Activated T-cell treated with anti-CD3 and anti-CD28 coated beads, Interleukin-2, amount 50 U/mL, for 1 hour (primary cell): ENCODE results near the gene PSENEN.

ENCODE experiments used
- DNase-seq: peaks from one replicate; pipeline ENCODE4 v3.0.0-alpha.2; 2020

The PSENEN gene

GRCh38 chr19:35736913-35737886 lies 8.3 kb upstream of the PSENEN start:
- DNase-seq = peak; percentile 35

- no peak for DNase-seq
Observed at GRCh38 chr19:35738021-35738886, 7.2 kb upstream of the PSENEN start.

GRCh38 chr19:35738887-35739229 lies 6.6 kb upstream of the PSENEN start:
- DNase-seq = no peak

DNA sequence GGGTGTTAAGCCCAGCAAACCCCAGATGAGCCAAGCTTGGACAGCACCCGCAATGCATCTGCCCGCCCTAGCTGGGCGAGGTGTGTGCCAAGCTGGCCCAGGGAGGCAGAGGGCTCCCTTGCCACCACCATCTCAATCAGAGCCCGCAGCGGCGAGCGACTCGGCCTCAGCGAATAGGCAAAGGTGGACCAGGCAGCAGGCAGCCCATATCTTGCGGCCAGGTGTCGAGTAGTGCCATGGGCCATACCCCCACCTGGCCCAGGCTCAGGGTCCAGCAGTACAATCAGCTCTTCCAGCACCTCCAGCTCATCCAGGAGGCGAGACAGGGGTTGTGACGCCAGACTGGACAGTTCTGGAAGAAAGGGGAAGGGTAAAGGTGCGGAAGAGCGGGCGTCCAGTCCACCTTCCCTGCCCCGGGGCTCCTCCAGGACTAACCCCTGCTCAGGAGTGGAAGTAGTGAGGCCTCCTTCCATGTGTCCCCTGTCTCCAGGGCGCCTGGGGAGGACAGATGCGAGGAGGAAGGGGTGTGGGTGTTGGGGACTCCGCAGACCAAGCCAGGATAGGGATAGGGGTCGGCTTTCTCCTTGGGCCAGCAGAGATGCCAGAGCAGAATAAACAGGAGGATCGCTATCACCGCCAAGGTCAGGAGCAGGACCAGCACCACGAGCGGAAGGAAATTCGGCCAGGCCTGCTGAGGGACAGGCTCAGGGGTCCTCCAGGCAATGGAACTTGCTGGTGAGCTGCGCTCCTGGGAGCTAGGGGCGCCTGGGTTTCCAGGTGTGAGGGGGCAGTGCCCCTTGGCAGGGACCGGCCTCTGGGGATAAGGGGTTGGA lies 6.0 kb upstream of the PSENEN start:
- no peak for DNase-seq

DNA sequence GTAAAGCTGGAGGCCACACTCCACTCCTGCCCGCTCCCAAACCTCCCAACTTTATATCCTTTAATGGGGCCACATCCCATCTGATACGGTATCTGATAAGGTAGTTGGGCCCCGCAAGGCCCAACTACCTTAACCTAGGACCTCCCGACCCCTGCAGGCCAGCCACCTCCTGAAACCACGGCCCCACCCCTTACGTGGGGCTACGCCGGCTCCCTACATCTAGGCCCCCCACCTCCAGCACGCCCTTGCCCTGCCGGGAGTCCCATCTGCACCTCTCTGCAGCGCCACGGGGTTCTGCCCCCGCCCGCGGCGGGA lies 5.4 kb upstream of the PSENEN start:
- no peak for DNase-seq

- peak; percentile 92 for DNase-seq
Observed at GRCh38 chr19:35740423-35741202, 4.8 kb upstream of the PSENEN start.

- DNase-seq = no peak
Observed at GRCh38 chr19:35741203-35741515, 4.3 kb upstream of the PSENEN start.

GRCh38 chr19:35742121-35742724 lies 3.2 kb upstream of the PSENEN start, which contains the start of gene IGFLR1:
Gene IGFLR1, minus strand, starts transcription at chr19:35742452. Its CDS starts 1,272 bp downstream, at chr19:35741180.
- DNase-seq = peak; percentile 60

DNA sequence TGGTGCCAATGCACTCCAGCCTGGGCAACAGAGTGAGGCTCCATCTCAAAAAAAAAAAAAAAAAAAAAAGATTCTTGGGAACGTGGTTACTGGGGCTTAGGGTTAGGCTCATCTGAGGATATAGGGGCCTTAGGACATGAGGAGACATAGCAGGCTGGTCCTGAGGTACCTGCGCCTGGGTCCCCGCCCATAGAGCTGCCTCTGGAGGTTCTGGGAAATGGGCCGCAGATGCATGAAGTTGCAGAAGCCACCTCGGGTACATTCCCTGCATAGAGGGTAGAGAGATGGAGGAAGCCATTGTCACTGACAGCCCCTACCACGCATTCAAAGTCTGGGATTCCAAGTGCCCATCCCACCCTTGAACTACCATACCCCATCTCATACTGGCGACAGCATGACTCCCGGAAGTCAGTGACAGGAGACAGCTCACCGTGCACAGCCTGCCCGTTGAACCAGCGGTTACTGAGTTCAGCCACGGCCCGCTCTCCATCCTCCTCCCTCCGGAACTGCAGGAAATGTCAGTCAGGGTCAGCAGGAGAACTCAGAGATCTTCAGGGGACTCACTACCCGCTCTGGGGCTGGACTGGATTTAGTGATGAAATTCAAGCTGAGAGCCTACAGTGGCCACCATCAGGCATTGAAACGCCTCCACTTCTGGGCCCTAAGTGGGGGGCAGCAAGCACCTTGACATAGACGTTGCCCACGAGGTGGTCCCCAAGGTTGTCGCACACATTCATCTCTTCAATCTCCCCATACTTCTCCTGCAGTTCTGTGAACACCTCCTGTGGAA lies 1.6 kb upstream of the PSENEN start:
- no peak for DNase-seq

- peak; percentile 92 for DNase-seq
Observed at GRCh38 chr19:35744430-35745327, 772 bp upstream of the PSENEN start.

- no peak for DNase-seq
Observed at GRCh38 chr19:35746087-35746462, 624 bp downstream of the PSENEN start.

DNA sequence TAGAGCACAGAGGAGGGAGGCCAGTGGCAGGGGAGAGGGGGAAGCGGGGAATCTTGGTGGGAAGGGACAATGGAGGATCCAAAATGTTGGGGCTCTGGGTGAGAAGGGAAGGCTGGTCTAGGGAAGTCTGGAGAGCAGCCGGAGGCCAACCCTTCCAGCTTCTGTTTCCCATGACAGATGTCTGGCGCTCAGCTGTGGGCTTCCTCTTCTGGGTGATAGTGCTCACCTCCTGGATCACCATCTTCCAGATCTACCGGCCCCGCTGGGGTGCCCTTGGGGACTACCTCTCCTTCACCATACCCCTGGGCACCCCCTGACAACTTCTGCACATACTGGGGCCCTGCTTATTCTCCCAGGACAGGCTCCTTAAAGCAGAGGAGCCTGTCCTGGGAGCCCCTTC lies 1.1 kb downstream of the PSENEN start:
- DNase-seq = no peak

DNA sequence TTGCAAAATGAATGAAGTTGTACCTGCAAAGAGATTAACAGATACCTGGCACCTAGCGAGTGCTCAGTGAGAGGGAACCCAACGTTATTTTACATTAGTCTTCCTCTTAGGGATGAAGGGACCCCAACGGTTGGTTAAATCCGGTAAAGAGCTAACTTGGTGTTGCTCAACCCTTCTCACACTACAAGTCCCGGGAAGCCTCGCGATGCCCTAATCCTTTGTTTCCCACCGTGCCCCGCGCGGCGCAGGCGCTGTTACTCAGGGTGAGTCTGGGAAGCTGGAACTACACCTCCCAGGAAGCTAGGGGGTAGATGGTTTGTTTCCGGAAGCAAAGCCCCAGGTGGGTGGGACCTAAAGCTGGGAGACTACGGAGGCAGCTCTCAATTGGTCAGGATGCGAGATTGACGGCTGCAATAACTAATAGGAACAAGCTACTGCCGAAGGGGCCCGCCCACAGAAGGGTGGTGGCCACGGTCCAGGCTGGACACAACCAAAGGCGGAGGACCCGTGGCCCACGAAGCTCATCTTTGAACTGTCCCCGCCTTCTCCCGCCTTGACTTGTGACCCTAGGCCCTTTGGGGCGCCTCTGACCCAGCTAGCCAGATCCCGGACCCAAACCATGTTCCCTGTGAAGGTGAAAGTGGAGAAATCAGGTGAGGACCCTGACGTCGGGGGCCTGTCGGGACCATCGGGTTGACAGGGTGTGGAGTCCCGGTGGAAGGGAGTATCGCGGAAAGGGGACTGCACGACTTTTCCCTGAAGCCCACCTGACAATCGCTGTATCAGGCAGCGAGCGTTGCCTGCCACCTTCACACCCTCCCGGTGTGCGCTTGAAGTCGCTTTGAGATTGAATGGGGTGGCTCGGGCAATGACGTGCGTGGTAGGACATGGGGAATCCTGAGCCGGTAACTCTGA lies 2.9 kb downstream of the PSENEN start, which contains the start of gene LIN37:
TSS of gene LIN37 (plus strand) at position 471 of the 915 bp plus-strand sequence. CDS start at position 620, 149 bp downstream.
- DNase-seq = peak; percentile 95

- no peak for DNase-seq
Observed at GRCh38 chr19:35750167-35750566, 4.7 kb downstream of the PSENEN start.

DNA sequence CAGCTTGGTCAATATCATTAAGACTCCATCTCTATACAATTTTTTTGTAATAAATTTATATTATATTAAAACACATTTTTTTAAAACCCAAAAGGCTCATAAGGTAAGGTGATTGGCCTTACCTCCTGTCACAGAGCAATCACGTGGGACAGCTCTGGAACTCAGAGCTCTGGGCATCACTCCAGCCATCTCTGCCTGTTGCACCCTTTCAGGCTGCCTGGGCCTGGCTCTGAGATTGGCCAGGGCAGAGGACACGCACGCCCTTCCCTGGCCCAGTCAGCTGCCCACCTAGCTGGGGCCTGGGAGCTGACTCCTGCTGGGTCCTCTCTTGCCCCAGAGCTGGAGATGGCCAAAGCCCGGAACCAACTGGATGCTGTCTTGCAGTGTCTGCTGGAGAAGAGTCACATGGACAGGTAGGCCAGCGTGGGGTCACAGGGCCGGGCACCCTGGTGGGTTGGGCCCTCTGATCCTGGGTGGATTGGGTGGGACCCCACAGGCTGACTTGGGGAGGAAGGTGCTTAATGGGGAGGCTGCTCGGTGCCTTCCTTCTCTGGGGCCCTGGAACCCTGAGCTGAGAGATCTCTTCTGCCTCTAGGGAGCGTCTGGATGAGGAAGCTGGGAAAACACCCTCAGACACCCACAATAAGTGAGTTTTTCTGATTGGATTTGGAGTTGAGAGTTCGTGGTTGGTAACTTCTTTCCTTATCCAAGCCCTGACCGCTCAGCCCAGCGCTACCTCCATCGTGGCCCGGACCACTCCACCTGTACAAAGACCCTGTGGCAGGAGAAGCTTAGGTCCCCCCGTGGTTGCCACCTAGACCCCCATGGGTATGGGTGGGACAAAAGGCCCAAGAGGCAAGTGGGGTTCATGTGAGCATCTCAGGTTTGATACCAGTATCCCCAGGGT lies 6.6 kb downstream of the PSENEN start:
- no peak for DNase-seq

DNA sequence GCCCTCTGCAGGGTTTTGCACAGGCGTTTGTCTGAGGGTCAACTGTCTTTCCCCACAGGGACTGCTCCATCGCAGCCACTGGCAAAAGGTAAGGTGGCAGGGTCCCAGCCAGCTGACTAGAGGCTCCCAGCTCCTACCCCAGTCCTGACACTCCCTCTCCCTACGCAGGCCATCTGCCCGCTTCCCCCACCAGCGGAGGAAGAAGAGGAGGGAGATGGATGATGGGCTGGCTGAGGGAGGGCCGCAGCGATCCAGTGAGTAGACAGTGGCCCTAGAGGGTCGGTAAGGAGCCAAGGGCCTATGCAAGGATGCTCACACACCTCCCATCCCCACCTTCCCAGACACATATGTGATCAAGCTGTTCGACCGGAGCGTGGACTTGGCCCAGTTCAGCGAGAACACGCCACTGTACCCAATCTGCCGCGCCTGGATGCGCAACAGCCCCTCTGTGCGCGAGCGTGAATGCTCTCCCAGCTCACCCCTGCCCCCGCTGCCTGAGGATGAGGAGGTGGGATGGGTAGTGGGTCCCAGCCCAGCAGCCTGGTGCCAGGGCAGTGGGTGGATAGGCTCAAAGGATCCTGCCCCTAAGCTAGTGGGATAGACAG lies 7.4 kb downstream of the PSENEN start:
- no peak for DNase-seq
